ENCODE data around the gene PACRG. TPM values are rescaled to one million over a fixed set of nuclear protein-coding genes. Genes with fewer than 3 reads are reported as not detected.

PACRG gene
- total RNA-seq, 2 experiments from 2014 or later = 0.66 to 0.81 TPM

GRCh38 chr6:163261361-163261760 is 533.6 kb downstream of the PACRG start:
- ChIA-PET CTCF (no interaction called here), POLR2A (no interaction called here)
- H3K36me3 Mint-ChIP-seq (ENCODE audit: low read depth) = no peaks in the 10 kb centered on the region
- DNase-seq (no peak), ATAC-seq (ENCODE audit: poor library complexity) (no peak)
- H3K4me3 Mint-ChIP-seq = no peak overlapping the region
- peaks cover 7% of the 10 kb centered on the region for H3K4me1 ChIP-seq (ENCODE audit: insufficient read depth, low read length)
- H3K27ac ChIP-seq (ENCODE audit: low read depth in 1 of 2, low read length in 2 of 2) = no peak overlapping the region
- H3K27me3 Mint-ChIP-seq = peaks cover 13% of the 10 kb centered on the region
- H3K4me1 Mint-ChIP-seq (ENCODE audit: low read depth) = no peaks in the 10 kb centered on the region
- TF ChIP-seq, protein P1, sequence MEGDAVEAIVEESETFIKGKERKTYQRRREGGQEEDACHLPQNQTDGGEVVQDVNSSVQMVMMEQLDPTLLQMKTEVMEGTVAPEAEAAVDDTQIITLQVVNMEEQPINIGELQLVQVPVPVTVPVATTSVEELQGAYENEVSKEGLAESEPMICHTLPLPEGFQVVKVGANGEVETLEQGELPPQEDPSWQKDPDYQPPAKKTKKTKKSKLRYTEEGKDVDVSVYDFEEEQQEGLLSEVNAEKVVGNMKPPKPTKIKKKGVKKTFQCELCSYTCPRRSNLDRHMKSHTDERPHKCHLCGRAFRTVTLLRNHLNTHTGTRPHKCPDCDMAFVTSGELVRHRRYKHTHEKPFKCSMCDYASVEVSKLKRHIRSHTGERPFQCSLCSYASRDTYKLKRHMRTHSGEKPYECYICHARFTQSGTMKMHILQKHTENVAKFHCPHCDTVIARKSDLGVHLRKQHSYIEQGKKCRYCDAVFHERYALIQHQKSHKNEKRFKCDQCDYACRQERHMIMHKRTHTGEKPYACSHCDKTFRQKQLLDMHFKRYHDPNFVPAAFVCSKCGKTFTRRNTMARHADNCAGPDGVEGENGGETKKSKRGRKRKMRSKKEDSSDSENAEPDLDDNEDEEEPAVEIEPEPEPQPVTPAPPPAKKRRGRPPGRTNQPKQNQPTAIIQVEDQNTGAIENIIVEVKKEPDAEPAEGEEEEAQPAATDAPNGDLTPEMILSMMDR (IDR thresholded peaks at IDR 0.05) = no peak
- H3K4me3 ChIP-seq (ENCODE audit: low read length) = no peak overlapping the region
- no peak overlapping the region for H3K27ac Mint-ChIP-seq
- no peaks in the 10 kb centered on the region for H3K9me3 ChIP-seq (ENCODE audit: control insufficient read depth in 1 of 2, insufficient read depth in 1 of 2, low read length in 2 of 2)
- H3K9me3 Mint-ChIP-seq = no peaks in the 10 kb centered on the region
- H3K27me3 ChIP-seq (ENCODE audit: control insufficient read depth in 1 of 2, insufficient read depth in 2 of 2, low read length in 2 of 2) = no peaks in the 10 kb centered on the region
- intact Hi-C loops (cut with DNase I, micrococcal nuclease) = no loop called here
- H3K36me3 ChIP-seq (ENCODE audit: insufficient read depth, low read length) = no peaks in the 10 kb centered on the region

DNA sequence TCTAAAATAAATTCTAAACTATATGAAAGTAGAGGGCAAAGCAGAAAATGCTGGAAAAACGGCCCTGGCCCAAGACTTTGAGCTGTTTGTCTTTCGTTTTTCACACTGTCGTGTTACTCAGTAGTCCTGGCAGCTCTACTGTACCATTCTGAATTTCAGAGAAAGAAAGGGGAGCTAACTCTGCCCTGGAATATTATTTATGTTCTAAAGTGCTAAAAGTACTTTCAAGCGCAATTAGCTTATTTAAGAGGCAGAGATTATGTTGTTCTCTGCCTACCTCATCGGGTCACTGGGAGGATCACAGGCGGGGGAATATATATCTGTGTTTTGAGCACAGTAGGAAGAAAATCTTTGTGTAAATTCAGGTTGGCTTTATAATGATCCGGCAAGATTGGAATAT is 534.3 kb downstream of the PACRG start:
- no peak overlapping the region for H3K27ac Mint-ChIP-seq
- H3K27me3 Mint-ChIP-seq = peaks cover 15% of the 10 kb centered on the region
- H3K27ac ChIP-seq (ENCODE audit: low read depth in 1 of 2, low read length in 2 of 2) = no peak overlapping the region
- ATAC-seq (ENCODE audit: poor library complexity) (no peak), DNase-seq (no peak)
- CTCF ChIA-PET = no interaction called here
- no peaks in the 10 kb centered on the region for H3K36me3 Mint-ChIP-seq (ENCODE audit: low read depth)
- H3K4me3 Mint-ChIP-seq = no peak overlapping the region
- POLR2A ChIA-PET = no interaction called here
- H3K36me3 ChIP-seq (ENCODE audit: insufficient read depth, low read length) = no peaks in the 10 kb centered on the region
- H3K4me1 ChIP-seq (ENCODE audit: insufficient read depth, low read length) = peaks cover 7% of the 10 kb centered on the region
- H3K4me3 ChIP-seq (ENCODE audit: low read length) = no peak overlapping the region
- TF ChIP-seq, protein P1 (IDR thresholded peaks at IDR 0.05) = no peak
- intact Hi-C loops (cut with DNase I, micrococcal nuclease) = no loop called here
- H3K9me3 Mint-ChIP-seq = no peaks in the 10 kb centered on the region
- no peaks in the 10 kb centered on the region for H3K9me3 ChIP-seq (ENCODE audit: control insufficient read depth in 1 of 2, insufficient read depth in 1 of 2, low read length in 2 of 2)
- peaks cover 0 to 1% of the 10 kb centered on the region in 2 experiments for H3K27me3 ChIP-seq (ENCODE audit: control insufficient read depth in 1 of 2, insufficient read depth in 2 of 2, low read length in 2 of 2)
- H3K4me1 Mint-ChIP-seq (ENCODE audit: low read depth) = no peaks in the 10 kb centered on the region

DNA sequence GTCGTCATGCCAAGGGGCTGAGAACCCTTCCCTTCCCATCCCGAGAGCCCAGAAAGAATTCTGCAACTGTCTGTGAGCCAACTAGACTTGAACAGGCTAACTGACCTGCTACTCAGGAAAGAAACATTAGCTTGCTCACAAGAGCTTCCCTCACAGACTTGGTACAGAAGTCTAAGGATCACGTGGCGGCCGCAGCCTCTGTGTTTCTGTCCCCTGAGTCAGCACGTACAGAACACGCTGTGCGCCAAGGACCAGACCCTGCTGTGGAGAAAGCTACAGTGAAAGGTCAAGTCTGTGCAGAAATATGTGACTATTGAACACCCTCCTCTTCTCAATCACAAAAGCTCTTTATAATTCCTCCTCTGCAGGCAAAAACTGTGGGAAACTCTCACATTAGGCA is 535.4 kb downstream of the PACRG start:
- Histone ChIP-seq H3K36me3 (ENCODE audit: insufficient read depth, low read length) (no peaks in the 10 kb centered on the region), H3K27ac (ENCODE audit: low read depth in 1 of 2, low read length in 2 of 2) (no peak overlapping the region), H3K4me1 (ENCODE audit: insufficient read depth, low read length) (peaks cover 7% of the 10 kb centered on the region), H3K27me3 (ENCODE audit: control insufficient read depth in 1 of 2, insufficient read depth in 2 of 2, low read length in 2 of 2) (peaks cover 0 to 2% of the 10 kb centered on the region in 2 experiments), H3K9me3 (ENCODE audit: control insufficient read depth in 1 of 2, insufficient read depth in 1 of 2, low read length in 2 of 2) (no peaks in the 10 kb centered on the region), H3K4me3 (ENCODE audit: low read length) (no peak overlapping the region)
- intact Hi-C loops (cut with DNase I, micrococcal nuclease) = no loop called here
- no peaks in the 10 kb centered on the region for H3K36me3 Mint-ChIP-seq (ENCODE audit: low read depth)
- DNase-seq = no peak
- no peaks in the 10 kb centered on the region for H3K4me1 Mint-ChIP-seq (ENCODE audit: low read depth)
- ChIA-PET POLR2A (no interaction called here), CTCF (no interaction called here)
- H3K27ac Mint-ChIP-seq = no peak overlapping the region
- TF ChIP-seq, protein P1 (IDR thresholded peaks at IDR 0.05) = no peak
- peaks cover 15% of the 10 kb centered on the region for H3K27me3 Mint-ChIP-seq
- no peak for ATAC-seq (ENCODE audit: poor library complexity)
- H3K9me3 Mint-ChIP-seq = no peaks in the 10 kb centered on the region
- H3K4me3 Mint-ChIP-seq = no peak overlapping the region
